HG02938 (cell line): ENCODE data around the gene MYBPC2.

Source experiments
- ATAC-seq: cut with Tn5 transposase; IDR thresholded peaks from one replicate; pipeline ENCODE4 v1.9.1; 2021; ENCODE audit warnings: mild to moderate bottlenecking, moderate library complexity; ENCODE audit not compliant: unreplicated experiment

MYBPC2 gene

DNA sequence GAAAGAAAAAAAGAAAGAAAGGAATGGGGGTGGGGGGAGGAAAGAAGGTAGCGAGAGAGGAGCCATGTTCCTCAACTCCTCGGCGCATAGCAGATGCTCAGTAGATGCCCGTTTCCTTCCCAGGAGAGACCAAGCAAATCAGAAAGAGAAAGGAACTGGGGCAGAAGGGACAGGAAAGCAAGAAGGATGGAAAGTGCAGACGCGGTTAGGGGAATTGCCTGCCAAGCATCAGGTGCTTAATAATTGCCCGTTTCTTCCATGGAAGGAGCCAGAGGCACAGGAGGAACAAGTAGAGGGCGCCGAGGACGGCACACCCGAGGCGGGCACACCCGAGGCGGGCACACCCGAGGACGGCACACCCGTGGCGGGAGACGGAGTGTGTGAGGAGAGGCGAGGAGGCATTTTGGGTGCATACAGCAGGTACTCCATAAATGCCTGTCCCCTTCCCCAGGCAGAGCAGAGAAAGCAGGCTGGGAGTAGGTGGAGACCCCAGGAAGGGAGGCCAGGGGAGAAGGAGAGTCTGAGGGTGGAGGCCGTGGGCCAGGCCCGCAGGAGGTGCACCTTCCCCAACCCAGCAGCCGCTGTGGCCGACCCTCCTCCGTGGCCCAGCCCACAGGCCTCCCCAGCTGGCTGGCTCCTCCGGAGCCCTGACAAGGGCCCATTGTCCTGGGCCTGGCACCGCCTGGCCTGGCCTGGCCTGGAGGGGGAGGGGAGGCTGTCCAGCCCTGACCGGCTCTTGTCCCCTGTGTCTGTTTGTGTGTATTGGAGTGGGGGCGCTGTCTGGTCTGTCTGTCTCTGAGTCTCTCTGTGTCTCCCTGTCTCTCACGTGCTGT, 63.7 kb downstream of the MYBPC2 start:
- no peak for ATAC-seq

DNA sequence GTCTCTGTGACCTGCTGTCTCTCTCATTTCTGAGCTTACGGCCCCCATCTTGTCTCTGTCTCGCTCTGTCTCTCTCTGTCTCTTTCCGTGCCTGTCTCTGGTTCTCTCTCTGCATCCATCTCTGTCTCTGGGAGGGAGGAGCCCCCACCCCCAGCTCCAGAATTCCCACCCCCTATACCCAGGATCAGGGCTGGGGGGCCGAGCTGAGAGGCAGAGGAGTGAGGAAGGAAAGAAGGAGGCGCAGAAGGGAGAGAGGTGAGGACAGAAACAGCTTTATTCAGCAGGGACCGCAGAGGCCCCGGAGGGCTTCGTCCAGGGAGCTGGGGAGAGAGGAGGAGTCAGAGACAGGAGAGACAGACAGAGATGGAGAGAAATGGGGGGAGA, 64.3 kb downstream of the MYBPC2 start:
- no peak for ATAC-seq

- no peak for ATAC-seq
Observed at GRCh38 chr19:50498219-50499056, 65.7 kb downstream of the MYBPC2 start.

GRCh38 chr19:50500060-50500752, 67.5 kb downstream of the MYBPC2 start:
- no peak for ATAC-seq

- no peak for ATAC-seq
Observed at GRCh38 chr19:50500753-50501151, 68.1 kb downstream of the MYBPC2 start.

DNA sequence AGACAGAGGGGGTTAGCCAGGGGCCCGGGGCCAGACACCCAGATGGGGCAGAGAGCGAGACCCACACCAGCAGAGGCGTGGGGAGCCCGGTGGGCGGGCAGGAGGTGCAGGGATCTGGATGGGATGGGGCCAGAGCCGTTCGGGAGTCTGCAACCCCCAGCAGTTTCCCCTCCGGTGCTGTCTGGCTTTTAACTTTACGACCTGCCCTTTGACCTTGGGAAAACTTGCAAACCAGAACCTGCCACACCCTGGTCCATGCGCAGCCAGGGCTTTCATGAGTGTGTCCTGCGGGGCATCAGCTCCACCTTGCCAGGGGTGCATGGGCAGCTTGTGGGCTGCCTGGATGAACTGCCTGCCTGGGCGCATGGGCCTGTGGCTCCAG, 68.5 kb downstream of the MYBPC2 start:
- ATAC-seq: no peak

DNA sequence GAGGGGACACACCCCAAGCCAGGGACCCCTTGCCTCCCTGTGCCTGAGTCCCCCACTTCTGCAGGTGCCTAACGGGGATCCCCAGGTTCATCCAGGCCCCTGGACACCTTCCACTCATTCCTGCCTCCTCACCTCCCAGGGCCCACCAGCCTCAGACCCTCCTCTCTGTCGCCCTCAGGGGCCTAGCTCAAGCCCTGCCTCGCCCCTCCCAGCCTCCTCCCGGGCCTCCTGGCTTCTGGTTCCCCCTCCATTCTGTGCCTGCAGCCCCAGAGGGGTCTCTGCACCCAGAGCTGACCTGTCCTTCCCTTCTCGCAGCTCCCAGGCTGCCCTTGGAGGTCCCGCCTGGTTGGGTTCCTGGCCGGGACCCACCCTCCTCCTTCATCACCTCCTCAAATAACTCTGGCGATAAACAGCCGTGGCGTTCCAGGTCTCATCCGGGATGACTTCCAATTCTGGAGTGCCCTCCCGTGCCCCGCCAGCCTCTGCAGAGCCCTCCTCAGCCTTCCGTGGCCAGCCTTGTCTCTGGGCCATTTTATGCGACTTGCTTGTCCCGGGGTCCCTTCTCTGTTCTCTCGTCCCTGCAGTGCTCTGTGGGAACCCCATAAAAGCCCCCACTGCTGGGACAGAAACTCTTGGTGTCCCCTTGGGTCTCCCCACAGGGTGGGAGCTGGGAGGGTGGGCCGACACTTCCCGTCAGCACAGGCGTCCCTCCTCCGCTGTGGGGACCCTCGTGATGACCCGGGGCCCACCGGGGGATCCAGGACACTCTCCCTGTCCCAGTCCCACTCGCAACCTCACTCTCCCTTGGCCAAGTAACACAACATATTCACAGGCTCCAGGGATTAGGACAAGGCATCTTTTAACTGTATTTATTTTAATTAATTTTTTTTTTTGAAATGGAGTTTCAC, 69.1 kb downstream of the MYBPC2 start:
- no peak for ATAC-seq

- no peak for ATAC-seq
Observed at GRCh38 chr19:50505856-50506611, 73.3 kb downstream of the MYBPC2 start.

- ATAC-seq: no peak
Observed at GRCh38 chr19:50506700-50507099, 74.0 kb downstream of the MYBPC2 start.

DNA sequence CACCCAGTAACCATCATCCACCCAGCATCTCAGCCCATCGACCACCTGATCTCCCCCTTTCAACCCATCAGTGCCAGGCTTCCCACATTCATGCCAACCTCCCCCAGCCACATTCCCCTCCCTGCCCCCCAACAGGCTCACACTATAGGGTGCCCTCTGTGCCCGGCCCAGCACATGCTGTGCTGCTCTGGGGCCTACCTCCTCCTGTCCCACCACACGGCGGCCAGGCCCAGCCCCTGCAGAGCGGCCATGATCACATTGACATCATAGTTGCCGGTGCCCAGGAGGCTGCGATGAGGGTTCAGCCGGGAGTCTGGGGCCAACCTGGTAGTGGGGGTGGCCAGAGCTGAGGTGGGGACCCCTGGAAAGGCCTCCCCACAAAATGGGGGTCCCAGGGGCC, 74.7 kb downstream of the MYBPC2 start:
- no peak for ATAC-seq

DNA sequence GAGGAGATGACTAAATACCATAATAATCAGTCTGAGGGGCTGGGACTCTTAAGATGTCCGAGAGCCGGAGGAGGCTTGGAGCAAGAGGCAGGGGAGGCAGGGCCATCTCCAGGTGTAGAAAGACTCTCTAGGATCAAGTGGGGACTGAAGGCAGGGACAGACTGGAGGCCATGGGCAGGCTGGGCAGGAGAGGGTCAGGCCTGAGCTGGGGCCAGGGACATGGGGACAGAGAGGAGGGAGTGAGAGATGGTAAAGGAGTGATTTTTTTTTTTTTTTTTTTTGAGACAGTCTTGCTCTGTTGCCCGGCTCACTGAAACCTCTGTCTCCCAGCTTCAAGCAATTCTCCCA, 76.1 kb downstream of the MYBPC2 start:
- ATAC-seq: no peak

DNA sequence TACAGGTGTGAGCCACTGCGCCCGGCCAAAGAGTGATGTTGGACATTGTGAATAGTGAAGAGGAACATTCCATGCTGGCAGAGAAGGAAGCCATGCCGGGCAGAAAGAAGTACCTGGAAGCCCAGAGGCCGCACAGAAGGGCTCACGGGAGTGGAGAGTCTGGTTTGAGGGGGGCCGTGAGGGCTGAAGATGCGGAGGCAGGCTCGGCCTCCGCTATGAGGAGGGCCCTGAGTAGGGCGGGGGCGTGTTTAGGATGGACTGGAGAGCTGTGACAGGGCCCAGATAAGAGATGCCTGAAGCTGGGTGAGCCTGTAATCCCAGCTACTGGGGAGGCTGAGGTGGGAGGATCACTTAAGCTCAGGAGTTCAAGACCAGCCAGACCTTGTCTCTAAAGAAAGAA, 76.7 kb downstream of the MYBPC2 start:
- ATAC-seq: no peak

- no peak for ATAC-seq
Observed at GRCh38 chr19:50510121-50510670, 77.5 kb downstream of the MYBPC2 start.

GRCh38 chr19:50510700-50511068, 78.0 kb downstream of the MYBPC2 start:
- ATAC-seq: no peak

DNA sequence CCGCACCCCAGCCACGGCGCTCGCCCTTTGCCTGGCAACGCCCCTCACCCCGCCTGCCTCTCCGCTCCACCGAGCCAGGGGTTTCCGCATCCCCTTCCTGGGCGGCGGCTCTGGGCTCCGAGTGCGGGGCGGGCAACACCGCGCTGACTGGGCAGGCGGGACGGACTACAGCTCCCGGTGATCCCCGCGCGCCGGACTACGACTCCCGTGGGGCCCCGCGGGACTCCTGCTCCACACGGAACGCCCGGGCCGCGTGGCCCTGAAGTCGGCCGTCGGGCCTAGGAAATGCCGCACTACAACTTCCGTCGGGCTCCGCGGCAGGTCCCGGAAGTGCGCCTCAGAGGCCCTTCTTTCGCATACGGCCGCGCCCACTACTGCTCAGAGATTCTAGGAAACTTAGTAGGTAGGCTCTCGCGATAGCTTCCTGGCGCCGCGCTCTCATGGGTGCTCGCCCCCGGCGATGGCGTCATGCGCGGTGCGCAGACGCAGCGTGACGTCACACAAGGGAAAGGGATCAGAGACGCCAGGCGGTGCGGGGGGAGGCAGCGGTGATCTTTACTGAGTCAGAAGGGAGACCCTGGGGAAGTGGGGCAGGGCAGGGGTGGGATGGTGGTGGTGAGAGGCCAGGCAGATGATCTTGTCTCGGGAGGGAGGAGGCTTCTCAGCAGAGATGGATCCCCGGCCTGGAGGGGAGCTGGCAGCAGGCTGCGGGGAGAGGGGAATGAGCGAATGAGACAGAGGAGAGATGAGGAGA, 78.6 kb downstream of the MYBPC2 start, which contains the start of gene JOSD2:
TSS of gene JOSD2 (minus strand) at position 123 of the 754 bp plus-strand sequence. CDS start 760 bp downstream, outside the sequence.
- peak; percentile 85 for ATAC-seq

DNA sequence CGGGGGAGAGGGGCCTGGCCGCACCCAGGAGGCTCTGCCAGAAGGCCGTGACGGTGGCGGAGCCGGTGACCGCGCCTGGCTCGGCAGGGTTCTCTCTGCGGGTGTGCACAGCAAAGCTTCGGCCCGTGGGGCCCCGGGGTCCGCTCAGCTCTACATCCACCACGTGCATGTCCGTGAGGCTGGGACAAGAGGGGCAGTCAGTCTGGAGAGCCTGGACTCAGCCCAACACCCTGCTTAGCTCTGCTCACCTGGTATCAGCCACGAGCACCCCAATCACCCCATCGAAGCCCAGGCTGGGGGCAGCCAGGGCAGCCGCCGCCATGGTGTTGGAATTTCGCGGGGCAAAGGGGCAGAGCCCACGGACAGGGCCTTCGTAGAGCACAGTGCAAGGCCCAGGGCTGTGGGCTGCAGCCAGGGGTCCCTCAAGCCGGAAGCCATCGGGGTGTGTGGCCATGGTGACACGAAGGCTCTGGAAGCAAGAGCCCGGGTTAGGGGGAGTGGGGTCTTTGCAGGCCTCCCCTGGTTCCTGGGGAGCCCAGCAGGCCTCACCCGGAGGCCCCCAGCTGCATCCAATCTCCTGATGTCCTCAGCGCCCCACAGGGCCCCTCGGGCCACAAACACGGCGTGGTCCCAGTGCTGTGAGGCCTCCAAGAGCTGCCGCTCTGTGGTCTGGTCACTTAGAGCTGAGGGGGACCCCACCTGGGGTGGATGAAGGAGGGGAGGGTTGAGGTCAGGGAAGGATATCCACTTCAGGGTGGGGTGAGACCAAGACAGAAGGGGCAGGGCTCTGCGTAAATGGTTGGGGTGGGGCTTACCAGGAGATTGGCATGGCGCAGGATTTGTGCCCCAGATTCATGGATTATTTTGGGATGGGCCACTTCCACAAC, 79.7 kb downstream of the MYBPC2 start:
- no peak for ATAC-seq

DNA sequence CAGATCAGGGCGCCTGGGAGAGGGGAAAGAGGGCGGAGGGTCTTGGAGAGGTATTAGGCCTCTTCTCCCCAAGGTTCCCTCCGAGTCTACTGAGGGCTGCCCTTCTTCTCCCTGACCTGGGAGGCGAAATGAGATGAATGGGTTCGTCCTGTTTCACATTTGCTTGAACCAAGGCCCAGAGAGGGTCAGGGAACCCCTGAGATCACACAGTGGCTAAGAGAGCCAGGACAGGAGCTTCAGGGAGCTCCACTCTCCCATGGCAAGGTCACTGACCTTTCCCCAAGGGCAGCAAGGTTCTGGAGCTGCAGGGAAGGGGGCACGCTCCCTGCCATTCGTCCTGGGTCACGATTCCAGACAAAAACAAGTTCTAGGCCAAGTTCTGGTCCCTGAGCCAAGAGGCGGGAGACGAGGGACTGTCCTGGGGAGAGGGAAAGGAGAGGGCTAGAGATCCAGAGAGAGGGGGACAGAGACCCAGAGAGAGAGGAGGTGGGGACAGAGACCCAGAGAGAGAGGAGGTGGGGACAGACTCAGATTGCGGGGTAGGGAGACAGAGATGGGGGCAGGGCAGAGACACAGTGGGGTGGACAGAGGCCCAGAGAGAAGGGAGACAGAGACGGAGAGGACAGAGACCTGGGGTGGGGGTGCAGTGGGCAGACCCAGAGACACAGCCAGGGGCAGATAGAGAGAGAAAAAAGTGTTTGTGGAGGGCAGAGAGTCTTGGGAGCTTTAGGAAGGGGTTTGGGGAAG, 80.5 kb downstream of the MYBPC2 start:
- ATAC-seq: no peak
